Stimulated activated CD4-positive, alpha-beta T cell treated with anti-CD3 and anti-CD28 coated beads, Interleukin-4, amount 100 ng/mL, for 24 hours (primary cell): Measurements from ENCODE around the gene UFSP2.
A peak's percentile ranks its signal among the peaks of the same experiment; 100 is the strongest.

Experiments
- DNase-seq: peaks from one replicate; pipeline ENCODE4 v3.0.0-alpha.2; 2020

Gene UFSP2

GRCh38 chr4:185426960-185427688 is 1.4 kb upstream of the UFSP2 start:
- DNase-seq = no peak

GRCh38 chr4:185424905-185425646 is 688 bp downstream of the UFSP2 start:
- DNase-seq = no peak

- DNase-seq = no peak
Measured at GRCh38 chr4:185421366-185422124, 4.2 kb downstream of the UFSP2 start.

- DNase-seq = no peak
Measured at GRCh38 chr4:185416955-185417354, 8.8 kb downstream of the UFSP2 start.

- DNase-seq = no peak
Measured at GRCh38 chr4:185412412-185412811, 13.4 kb downstream of the UFSP2 start.

- DNase-seq = no peak
Measured at GRCh38 chr4:185411849-185412248, 13.9 kb downstream of the UFSP2 start.

GRCh38 chr4:185408432-185408831 is 17.3 kb downstream of the UFSP2 start:
- DNase-seq = no peak

GRCh38 chr4:185405296-185405999 is 20.3 kb downstream of the UFSP2 start:
- no peak for DNase-seq

- no peak for DNase-seq
Measured at GRCh38 chr4:185404031-185404430, 21.7 kb downstream of the UFSP2 start.

GRCh38 chr4:185399466-185399865 is 26.3 kb downstream of the UFSP2 start:
- DNase-seq = no peak

- no peak for DNase-seq
Measured at GRCh38 chr4:185398618-185399017, 27.1 kb downstream of the UFSP2 start.

- no peak for DNase-seq
Measured at GRCh38 chr4:185396724-185397385, 28.9 kb downstream of the UFSP2 start, which contains the start of gene ANKRD37. TSS of gene ANKRD37 (plus strand) at chr4:185396841. CDS start at chr4:185396924, 83 bp downstream.

- peak; percentile 96 for DNase-seq
Measured at GRCh38 chr4:185395956-185396723, 29.6 kb downstream of the UFSP2 start.

GRCh38 chr4:185395238-185395955 is 30.4 kb downstream of the UFSP2 start, which contains the start of gene LRP2BP:
TSS of gene LRP2BP (minus strand) at chr4:185395924. CDS start at chr4:185378186, 17,738 bp downstream.
- no peak for DNase-seq

GRCh38 chr4:185394568-185395237 is 31.1 kb downstream of the UFSP2 start:
- peak; percentile 9 for DNase-seq

GRCh38 chr4:185392156-185392555 is 33.6 kb downstream of the UFSP2 start:
- no peak for DNase-seq

- no peak for DNase-seq
Measured at GRCh38 chr4:185390941-185391340, 34.8 kb downstream of the UFSP2 start.

- no peak for DNase-seq
Measured at GRCh38 chr4:185387957-185388356, 37.8 kb downstream of the UFSP2 start.

- no peak for DNase-seq
Measured at GRCh38 chr4:185384930-185385331, 40.8 kb downstream of the UFSP2 start.

GRCh38 chr4:185384061-185384460 is 41.7 kb downstream of the UFSP2 start:
- no peak for DNase-seq
